GM21390 (cell line): Measurements from ENCODE around the gene SUSD4.
"Not testable (repeated sequence)": the region's sequence is repeated elsewhere in the genome, so short reads cannot be mapped to it uniquely, and the experiment has no call there.

ENCODE experiments used
- ATAC-seq: cut with Tn5 transposase; IDR thresholded peaks from one replicate; pipeline ENCODE4 v1.9.1; 2021; ENCODE audit not compliant: unreplicated experiment

SUSD4 gene

GRCh38 chr1:223257856-223258550 lies 106.0 kb downstream of the SUSD4 start:
- no peak for ATAC-seq

- ATAC-seq = no peak
Observed at GRCh38 chr1:223256034-223256433, 107.9 kb downstream of the SUSD4 start.

- ATAC-seq = no peak
Observed at GRCh38 chr1:223253916-223254315, 110.1 kb downstream of the SUSD4 start.

GRCh38 chr1:223251387-223251786 lies 112.6 kb downstream of the SUSD4 start:
- ATAC-seq = not testable (repeated sequence)

GRCh38 chr1:223250632-223251015 lies 113.4 kb downstream of the SUSD4 start:
- ATAC-seq = no peak

DNA sequence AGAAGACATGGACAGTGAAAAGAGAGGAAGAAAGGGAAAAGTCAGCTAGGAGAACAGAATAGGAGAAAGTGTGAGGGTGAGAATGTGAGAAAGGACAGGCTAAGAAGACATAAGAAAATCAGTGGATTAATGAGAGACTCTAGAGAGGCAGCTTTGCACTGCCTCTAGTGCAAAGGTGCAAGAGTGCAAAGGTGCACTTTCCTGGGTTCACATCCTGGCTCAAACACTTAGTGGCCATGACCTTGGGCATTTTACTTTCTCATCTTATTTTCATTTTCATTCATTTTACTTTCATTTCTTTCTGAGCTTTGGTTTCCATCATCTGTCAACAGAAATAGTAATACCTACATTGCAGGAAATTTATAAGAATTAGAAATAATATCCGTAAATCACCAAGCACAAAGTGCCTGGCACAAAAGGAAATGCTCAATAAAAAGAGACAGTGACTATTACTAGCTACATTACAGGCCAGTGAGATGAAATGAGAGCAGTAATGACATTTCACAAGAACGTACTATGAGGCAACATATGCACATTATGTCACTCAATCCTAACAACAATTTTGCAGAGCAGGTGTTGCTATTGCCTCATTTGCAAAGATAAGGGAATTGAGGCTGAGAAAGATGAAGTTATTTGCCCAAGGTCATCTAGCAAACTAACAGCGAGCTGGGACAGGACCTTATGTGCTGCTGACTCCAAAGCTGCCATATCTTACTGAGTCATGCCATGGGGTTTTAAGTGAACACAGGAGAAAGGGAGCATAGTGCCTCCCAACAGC lies 113.9 kb downstream of the SUSD4 start:
- no peak for ATAC-seq

DNA sequence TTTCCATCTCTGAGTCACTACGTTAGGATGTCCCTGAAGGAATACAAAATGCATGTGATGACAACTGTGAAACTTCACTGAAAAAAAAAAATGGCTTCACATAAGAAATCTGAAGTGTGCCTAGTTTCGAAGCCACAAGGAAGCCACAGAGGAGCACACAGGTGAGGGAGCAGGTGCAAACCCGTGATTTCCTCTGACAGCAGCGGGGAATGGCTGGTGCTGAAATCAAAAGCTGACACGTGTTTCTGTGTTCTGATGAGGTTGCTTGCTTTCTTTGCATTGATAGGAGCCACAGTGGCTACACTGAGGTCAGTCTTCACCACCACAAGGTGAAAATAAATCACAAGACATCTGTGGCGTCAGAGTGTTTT lies 115.2 kb downstream of the SUSD4 start:
- no peak for ATAC-seq

DNA sequence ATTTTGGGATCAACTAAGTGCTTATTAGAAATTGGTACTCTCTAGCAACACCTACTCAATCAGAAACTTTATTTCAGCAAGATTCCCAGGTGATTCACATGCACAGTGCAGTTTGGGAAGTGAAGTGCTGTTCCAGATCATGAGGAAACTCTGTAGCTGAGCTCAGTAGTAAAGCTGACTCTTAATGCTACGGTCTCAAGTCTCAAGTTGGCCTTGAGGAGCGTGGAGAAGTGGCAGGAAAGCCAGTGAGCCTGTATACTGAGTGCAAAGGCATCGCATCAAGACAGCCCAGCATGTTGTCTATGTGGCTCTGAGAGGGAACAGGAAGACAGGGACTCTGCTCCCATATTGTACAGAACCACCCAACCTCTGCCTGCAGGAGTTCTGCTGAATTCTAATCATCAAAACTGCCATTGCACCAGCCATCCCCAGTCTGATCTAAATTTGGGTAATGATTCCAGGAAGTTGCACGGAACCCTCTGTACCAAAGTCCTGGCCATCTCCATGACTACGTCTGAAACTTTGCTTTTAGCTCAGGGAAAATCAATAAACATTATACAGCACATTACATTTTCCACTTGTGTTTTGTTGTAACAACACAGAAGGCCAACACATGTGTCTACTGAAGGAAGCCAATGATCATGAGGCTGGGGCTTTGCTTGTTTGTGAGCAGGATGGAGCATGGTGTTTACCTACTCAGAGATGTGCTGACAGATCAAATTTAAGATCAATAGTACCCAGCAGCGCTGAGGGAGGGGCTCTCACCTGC lies 115.8 kb downstream of the SUSD4 start:
- ATAC-seq = no peak

- ATAC-seq = no peak
Observed at GRCh38 chr1:223246476-223247112, 117.4 kb downstream of the SUSD4 start.

DNA sequence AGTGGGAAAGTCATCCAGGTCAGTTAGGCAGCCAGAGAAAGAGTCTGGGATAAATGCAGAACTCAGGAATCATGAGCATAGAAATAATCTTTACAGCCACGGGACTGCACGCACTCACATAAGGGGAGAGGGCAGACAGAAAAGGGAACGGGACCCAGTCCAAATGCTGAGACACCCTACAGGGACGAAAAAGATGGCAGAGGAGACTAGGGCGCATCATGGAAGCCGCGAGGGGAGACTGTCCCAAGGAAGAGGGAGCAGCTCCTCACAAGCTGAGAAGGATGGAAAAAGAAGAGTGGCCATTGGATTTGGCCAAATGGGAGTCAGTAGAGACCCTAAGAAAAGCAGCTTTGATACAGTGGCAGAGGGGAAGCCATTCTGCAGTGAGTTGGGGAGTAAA lies 118.0 kb downstream of the SUSD4 start:
- no peak for ATAC-seq

DNA sequence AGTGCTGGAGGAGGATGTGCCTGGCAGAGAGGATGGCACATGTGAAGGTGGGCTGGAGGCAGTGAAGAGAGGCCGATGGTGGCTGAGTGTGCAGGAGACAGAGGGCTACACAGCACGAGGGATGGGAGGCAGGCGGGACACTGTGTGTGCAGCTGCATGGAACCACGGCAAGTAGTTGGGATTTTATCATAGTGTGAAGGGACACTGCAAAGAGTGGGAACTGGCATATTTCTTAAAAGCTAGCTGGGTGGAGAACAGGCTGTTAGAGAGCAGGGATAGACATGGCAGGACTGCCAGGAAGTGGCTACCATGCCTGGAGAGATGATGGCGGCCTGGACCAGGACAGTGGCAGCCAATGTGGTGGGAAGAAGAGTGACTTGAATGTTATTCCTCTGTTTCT lies 118.6 kb downstream of the SUSD4 start:
- ATAC-seq = no peak

- no peak for ATAC-seq
Observed at GRCh38 chr1:223244366-223245103, 119.4 kb downstream of the SUSD4 start.

- ATAC-seq = no peak
Observed at GRCh38 chr1:223243441-223244050, 120.4 kb downstream of the SUSD4 start.

DNA sequence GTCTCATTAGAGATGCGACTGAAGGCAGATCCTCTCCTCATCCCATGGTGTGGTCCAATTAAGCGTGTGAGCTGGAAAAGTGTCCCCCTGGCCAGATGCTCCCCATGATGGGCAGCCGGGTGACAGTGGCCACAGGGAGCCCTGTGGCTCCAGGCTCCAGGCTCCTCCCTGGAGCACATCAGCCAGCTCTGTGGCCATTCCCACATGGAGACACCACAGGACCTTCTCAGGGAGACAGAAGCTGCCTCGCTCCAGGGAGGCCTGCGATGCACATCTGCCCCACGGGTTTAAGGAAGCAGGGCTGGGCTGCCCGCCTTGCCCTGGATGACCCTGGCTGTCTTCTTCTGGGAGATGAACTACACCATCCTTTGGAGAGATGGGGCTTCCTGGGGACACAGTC lies 121.0 kb downstream of the SUSD4 start:
- no peak for ATAC-seq

DNA sequence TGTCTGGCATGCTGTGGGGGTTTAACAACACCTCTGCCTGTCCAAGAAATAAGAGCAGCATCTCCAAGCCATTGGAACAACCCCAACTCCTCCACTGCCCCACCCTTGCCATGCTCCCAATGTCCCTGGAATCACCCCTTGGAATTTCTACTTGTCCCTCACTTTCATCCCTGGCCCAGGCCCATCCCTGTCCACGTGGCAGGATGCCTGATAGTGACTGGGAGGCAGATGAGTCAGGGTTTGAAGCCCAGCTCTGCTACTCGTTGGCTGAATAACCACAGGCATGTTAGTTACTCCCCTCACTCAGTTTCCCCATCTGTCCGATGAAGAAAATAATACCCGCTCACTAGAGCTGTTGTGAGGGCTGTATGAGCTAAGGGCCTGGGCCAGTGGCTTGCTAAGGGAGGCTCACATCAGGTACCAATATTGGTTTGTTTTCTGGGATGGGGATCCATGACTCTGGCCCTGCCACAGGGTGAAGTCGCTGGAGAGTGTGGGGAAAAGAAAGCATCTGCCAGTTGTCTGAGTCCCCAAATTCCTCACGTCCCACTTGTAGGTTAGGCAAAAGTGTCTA lies 121.5 kb downstream of the SUSD4 start:
- no peak for ATAC-seq

- ATAC-seq = no peak
Observed at GRCh38 chr1:223240122-223240521, 123.9 kb downstream of the SUSD4 start.

- no peak for ATAC-seq
Observed at GRCh38 chr1:223235091-223235490, 128.9 kb downstream of the SUSD4 start.

DNA sequence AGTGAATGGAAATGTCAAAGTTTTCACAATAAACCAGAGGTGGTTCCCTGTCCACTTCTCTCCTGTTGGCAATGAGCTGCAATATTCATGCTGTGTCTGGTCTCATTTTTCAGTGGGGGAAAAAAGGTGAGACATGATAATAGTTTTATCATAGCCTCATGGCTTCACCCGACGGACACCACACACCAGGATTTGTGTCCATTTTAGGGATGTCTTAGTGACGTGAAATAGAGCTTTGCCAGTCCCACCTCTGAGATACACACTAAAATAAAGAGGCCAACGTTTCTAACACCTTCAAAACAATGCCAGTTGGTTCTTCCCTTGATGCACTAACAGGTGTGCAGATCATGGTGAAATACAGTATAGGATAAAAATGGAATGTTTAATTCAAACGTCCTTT lies 129.4 kb downstream of the SUSD4 start:
- no peak for ATAC-seq

DNA sequence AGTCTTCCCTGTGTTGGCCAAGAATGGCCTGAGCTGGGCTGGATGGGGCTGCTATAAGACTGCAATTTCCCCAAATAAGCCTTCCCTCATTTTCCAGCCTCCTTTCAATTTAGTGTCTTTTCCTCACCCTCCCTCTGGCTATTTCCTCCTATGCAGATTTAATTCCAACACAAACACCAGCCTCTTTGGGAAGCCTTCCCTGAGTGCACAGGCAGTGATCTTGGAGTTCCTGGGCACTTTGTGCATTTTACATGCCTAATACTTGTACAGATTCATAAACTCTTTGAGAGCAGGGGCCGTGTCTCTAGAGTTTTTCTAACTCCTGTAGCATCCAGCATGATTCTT lies 129.8 kb downstream of the SUSD4 start:
- ATAC-seq = no peak
